Measurements from ENCODE around the gene RAB20. TPM values are rescaled to one million over a fixed set of nuclear protein-coding genes. Genes with fewer than 3 reads are reported as not detected.

Gene RAB20
- total RNA-seq, 1 experiment from 2014 or later: 12.3 TPM

DNA sequence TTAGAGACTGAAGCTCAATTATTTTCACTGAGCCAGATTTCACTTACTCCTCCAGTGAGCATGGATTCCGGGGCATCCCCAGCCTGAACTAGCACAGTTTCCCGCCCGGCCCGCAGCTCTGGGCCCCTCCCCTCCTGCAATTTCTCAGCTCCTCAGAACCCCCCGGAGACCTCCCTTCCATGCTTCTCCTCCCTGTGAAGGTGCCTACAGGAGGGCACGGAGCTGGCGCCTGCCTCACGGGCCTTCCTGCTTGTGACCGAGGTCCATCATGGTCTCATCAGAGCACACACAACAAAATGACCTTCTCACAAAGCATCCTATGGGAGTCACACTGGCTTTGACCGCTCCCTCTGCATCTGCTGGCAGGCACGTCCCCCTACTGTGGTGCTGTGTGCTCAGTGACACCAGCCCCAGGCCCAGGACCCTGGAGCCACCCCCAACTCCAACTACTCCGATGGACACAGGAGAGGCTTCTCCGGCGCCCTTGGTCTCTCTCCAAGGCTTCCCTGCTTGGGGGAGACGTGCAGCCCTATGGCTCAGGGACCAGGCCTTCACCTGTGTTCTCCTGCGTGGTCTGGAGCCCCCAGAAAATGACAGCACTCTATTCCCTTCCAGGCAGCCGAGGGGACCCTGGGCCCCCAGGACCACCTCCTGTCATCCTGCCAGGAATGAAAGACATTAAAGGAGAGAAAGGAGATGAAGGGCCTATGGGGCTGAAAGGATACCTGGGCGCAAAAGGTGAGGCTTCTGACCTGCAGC lies 77.1 kb downstream of the RAB20 start:
- peak overlapping the region; percentile 93 for H4K91ac ChIP-seq (ENCODE audit: insufficient read length, low read depth, low read length)
- peak overlapping the region; percentile 50 for H3K14ac ChIP-seq (ENCODE audit: insufficient read depth, low read length)
- peak overlapping the region; percentile 85; the same call in 1 of the 2 replicates for H3K4ac ChIP-seq (ENCODE audit: low read depth, low read length)
- peaks cover 11% of the 10 kb centered on the region for H3K4me1 ChIP-seq (ENCODE audit: insufficient read depth, low read length)
- peak overlapping the region; percentile 87 for H2BK5ac ChIP-seq (ENCODE audit: insufficient read length, low read length)
- H3K4me3 Mint-ChIP-seq: no peak overlapping the region; a peak in 1 of 5 replicates
- H2BK15ac ChIP-seq (ENCODE audit: low read depth, low read length): no peak overlapping the region
- H3K9me3 Mint-ChIP-seq: no peaks in the 10 kb centered on the region
- H3K4me1 Mint-ChIP-seq: peaks cover 37 to 40% of the 10 kb centered on the region in 2 experiments
- no peaks in the 10 kb centered on the region for H3K79me1 ChIP-seq (ENCODE audit: insufficient read depth, low read depth, low read length, poor library complexity, severe bottlenecking)
- no peak overlapping the region for H3T11ph ChIP-seq (ENCODE audit: low read length)
- H3K18ac ChIP-seq (ENCODE audit: insufficient read length, low read depth, low read length): peak overlapping the region; percentile 82
- DNase-seq: no peak
- H2BK20ac ChIP-seq (ENCODE audit: low read depth, low read length, poor library complexity, severe bottlenecking): no peak overlapping the region
- H3K27ac Mint-ChIP-seq: peak overlapping the region; percentile 91 to 95 (median 92); a peak in 5 of 7 replicates
- H2AK5ac ChIP-seq (ENCODE audit: insufficient read length, low read length): peak overlapping the region; percentile 86
- peak overlapping the region; percentile 33 for H3K56ac ChIP-seq (ENCODE audit: insufficient read length, low read depth, low read length)
- H3K79me2 ChIP-seq (ENCODE audit: insufficient read depth, low read length): no peaks in the 10 kb centered on the region
- H3K4me2 ChIP-seq (ENCODE audit: insufficient read depth, insufficient read length, low read length): no peak overlapping the region
- H2BK12ac ChIP-seq (ENCODE audit: insufficient read length, low read depth, low read length): peak overlapping the region; percentile 92
- peaks cover 4% of the 10 kb centered on the region for H3K23me2 ChIP-seq (ENCODE audit: insufficient read length, low read depth, low read length, poor library complexity, severe bottlenecking)
- H3K36me3 Mint-ChIP-seq (ENCODE audit: insufficient read depth in 1 of 3, low read depth in 3 of 3): peaks cover 10 to 42% (median 41%) of the 10 kb centered on the region in 3 experiments; a peak in 6 of 7 replicates
- H4K8ac ChIP-seq (replicated peaks; ENCODE audit: insufficient read length, low read depth, low read length): no peak overlapping the region
- no peak overlapping the region for H3K9ac ChIP-seq (ENCODE audit: extremely low read depth, insufficient read length, low read length)
- H3K27me3 ChIP-seq (ENCODE audit: insufficient read depth, low read length): no peaks in the 10 kb centered on the region
- H3K27ac ChIP-seq (ENCODE audit: insufficient read length, low read depth, low read length): no peak overlapping the region
- WGBS (ENCODE audit: extremely low coverage, insufficient read length, low lambda C conversion rate): no CpG with 5 or more reads among the region's 18 CpGs
- H2BK120ac ChIP-seq (ENCODE audit: low read depth, low read length, poor library complexity, severe bottlenecking): no peak overlapping the region
- H3K27me3 Mint-ChIP-seq (ENCODE audit: low read depth): no peaks in the 10 kb centered on the region
- no peaks in the 10 kb centered on the region for H3K9me3 ChIP-seq (ENCODE audit: control insufficient read depth, low read depth, low read length)
- TF ChIP-seq, protein P1, sequence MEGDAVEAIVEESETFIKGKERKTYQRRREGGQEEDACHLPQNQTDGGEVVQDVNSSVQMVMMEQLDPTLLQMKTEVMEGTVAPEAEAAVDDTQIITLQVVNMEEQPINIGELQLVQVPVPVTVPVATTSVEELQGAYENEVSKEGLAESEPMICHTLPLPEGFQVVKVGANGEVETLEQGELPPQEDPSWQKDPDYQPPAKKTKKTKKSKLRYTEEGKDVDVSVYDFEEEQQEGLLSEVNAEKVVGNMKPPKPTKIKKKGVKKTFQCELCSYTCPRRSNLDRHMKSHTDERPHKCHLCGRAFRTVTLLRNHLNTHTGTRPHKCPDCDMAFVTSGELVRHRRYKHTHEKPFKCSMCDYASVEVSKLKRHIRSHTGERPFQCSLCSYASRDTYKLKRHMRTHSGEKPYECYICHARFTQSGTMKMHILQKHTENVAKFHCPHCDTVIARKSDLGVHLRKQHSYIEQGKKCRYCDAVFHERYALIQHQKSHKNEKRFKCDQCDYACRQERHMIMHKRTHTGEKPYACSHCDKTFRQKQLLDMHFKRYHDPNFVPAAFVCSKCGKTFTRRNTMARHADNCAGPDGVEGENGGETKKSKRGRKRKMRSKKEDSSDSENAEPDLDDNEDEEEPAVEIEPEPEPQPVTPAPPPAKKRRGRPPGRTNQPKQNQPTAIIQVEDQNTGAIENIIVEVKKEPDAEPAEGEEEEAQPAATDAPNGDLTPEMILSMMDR (conservative IDR thresholded peaks at IDR 0.05): no peak
- H4K20me1 ChIP-seq (ENCODE audit: control insufficient read depth, insufficient read depth, insufficient read length): no peaks in the 10 kb centered on the region
- no peak overlapping the region for H2AFZ ChIP-seq (ENCODE audit: low read length)
- no peak overlapping the region for H3K23ac ChIP-seq (ENCODE audit: insufficient read length, low read depth, low read length)
- no peak overlapping the region for H4K5ac ChIP-seq (ENCODE audit: insufficient read length, low read depth, low read length)
